ENCODE results near the gene SASH1.

SASH1 gene

DNA sequence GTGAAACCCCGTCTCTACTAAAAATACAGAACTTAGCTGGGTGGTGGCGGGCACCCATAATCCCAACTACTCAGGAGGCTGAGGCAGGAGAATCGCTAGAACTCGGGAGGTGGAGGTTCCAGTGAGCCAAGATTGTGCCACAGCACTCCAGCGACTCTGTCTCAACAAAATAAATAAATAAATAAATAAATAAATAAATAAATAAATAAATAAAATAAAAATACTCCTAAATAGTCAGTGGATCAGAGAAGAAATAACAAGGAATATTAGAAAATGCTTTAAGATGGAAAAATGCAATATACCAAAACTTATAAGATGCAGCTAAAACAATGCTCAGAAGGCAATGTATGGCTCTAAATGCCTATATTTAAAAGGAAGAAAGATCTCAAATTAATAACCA lies 39.0 kb upstream of the SASH1 start:
- Histone ChIP-seq H3K4me1 (ENCODE audit: control insufficient read depth, low read length) (no peaks in the 10 kb centered on the region), H3K9me2 (replicated peaks; ENCODE audit: control insufficient read depth, low read length) (no peaks in the 10 kb centered on the region), H3K27me3 (ENCODE audit: control insufficient read depth, low read length) (no peaks in the 10 kb centered on the region), H3K4me3 (ENCODE audit: low read length) (no peak overlapping the region), H3F3A (ENCODE audit: control insufficient read depth, insufficient read depth) (no peaks in the 10 kb centered on the region), H3K27ac (ENCODE audit: low read depth, low read length) (no peak overlapping the region), H3K4me2 (ENCODE audit: low read length) (no peak overlapping the region), H3K36me3 (ENCODE audit: control insufficient read depth, low read length) (no peaks in the 10 kb centered on the region), H3K79me2 (ENCODE audit: control insufficient read depth, low read length) (no peaks in the 10 kb centered on the region), H3K9me3 (ENCODE audit: control insufficient read depth, insufficient read depth, low read length) (no peaks in the 10 kb centered on the region), H4K20me1 (ENCODE audit: control insufficient read depth, insufficient read depth, low read depth, low read length) (no peaks in the 10 kb centered on the region)
- no peak for TF ChIP-seq EZH2phosphoT487 (IDR thresholded peaks at IDR 0.05; ENCODE audit: borderline replicate concordance, low read length)
- TF ChIP-seq, protein P1, sequence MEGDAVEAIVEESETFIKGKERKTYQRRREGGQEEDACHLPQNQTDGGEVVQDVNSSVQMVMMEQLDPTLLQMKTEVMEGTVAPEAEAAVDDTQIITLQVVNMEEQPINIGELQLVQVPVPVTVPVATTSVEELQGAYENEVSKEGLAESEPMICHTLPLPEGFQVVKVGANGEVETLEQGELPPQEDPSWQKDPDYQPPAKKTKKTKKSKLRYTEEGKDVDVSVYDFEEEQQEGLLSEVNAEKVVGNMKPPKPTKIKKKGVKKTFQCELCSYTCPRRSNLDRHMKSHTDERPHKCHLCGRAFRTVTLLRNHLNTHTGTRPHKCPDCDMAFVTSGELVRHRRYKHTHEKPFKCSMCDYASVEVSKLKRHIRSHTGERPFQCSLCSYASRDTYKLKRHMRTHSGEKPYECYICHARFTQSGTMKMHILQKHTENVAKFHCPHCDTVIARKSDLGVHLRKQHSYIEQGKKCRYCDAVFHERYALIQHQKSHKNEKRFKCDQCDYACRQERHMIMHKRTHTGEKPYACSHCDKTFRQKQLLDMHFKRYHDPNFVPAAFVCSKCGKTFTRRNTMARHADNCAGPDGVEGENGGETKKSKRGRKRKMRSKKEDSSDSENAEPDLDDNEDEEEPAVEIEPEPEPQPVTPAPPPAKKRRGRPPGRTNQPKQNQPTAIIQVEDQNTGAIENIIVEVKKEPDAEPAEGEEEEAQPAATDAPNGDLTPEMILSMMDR (IDR thresholded peaks at IDR 0.05; ENCODE audit: low read depth, low read length, poor library complexity, severe bottlenecking) = no peak

DNA sequence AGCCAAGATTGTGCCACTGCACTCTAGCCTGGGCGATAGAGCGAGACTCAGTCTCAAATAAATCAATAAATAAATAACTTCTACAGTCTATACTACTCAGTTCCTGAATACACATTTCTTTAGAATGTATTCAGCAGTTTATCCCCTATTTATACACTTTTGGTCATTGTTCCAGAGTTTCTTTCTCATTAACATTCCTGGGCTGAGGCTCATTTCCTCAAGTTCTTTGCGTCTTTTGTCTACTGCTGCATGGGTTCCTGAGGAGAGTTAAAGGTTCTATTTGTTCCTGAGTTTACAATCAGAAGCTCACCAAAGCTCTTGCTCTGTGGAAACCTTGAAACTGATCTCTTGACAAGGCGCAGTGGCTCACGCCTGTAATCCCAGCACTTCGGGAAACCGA lies 37.7 kb upstream of the SASH1 start:
- H3K4me1 ChIP-seq (ENCODE audit: control insufficient read depth, low read length) = no peaks in the 10 kb centered on the region
- no peaks in the 10 kb centered on the region for H3K9me2 ChIP-seq (replicated peaks; ENCODE audit: control insufficient read depth, low read length)

DNA sequence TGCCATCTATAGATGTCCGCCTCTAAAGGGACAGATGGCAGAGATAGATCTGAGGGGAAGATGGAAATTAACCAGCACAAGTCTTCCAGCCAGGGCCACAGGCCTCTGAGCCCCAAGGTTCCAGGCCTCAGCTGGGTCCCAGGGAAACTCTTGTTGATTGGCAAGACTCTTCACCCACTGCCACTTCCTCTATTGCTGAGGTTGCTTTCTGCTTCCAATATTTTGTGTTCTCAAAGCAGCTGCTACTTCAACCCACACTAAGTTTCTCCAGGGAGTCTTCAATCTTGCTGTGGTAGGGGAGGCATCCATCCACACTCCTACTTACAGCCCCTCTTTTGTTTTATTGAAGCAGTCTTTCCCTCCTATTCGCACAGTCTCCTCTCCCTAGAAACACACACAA lies 36.4 kb upstream of the SASH1 start:
- no peak overlapping the region for H3K4me3 ChIP-seq (ENCODE audit: low read length)
- H3K9me3 ChIP-seq (ENCODE audit: control insufficient read depth, insufficient read depth, low read length) = no peaks in the 10 kb centered on the region
- no peak overlapping the region for H3K27ac ChIP-seq (ENCODE audit: low read depth, low read length)
- no peaks in the 10 kb centered on the region for H4K20me1 ChIP-seq (ENCODE audit: control insufficient read depth, insufficient read depth, low read depth, low read length)
- H3K79me2 ChIP-seq (ENCODE audit: control insufficient read depth, low read length) = no peaks in the 10 kb centered on the region
- no peak overlapping the region for H3K4me2 ChIP-seq (ENCODE audit: low read length)
- no peaks in the 10 kb centered on the region for H3K9me2 ChIP-seq (replicated peaks; ENCODE audit: control insufficient read depth, low read length)
- TF ChIP-seq EZH2phosphoT487 (IDR thresholded peaks at IDR 0.05; ENCODE audit: borderline replicate concordance, low read length) = no peak
- TF ChIP-seq, protein P1 (IDR thresholded peaks at IDR 0.05; ENCODE audit: low read depth, low read length, poor library complexity, severe bottlenecking) = no peak
- H3K36me3 ChIP-seq (ENCODE audit: control insufficient read depth, low read length) = no peaks in the 10 kb centered on the region
- H3K27me3 ChIP-seq (ENCODE audit: control insufficient read depth, low read length) = no peaks in the 10 kb centered on the region
- H3K4me1 ChIP-seq (ENCODE audit: control insufficient read depth, low read length) = no peaks in the 10 kb centered on the region
- H3F3A ChIP-seq (ENCODE audit: control insufficient read depth, insufficient read depth) = no peaks in the 10 kb centered on the region

More for the DNA sequence above, 37.7 kb upstream of the SASH1 start:
- Histone ChIP-seq H3K79me2 (ENCODE audit: control insufficient read depth, low read length) (no peaks in the 10 kb centered on the region), H3K9me3 (ENCODE audit: control insufficient read depth, insufficient read depth, low read length) (no peaks in the 10 kb centered on the region), H4K20me1 (ENCODE audit: control insufficient read depth, insufficient read depth, low read depth, low read length) (no peaks in the 10 kb centered on the region), H3F3A (ENCODE audit: control insufficient read depth, insufficient read depth) (no peaks in the 10 kb centered on the region), H3K27me3 (ENCODE audit: control insufficient read depth, low read length) (no peaks in the 10 kb centered on the region), H3K36me3 (ENCODE audit: control insufficient read depth, low read length) (no peaks in the 10 kb centered on the region), H3K4me2 (ENCODE audit: low read length) (no peak overlapping the region), H3K27ac (ENCODE audit: low read depth, low read length) (no peak overlapping the region), H3K4me3 (ENCODE audit: low read length) (no peak overlapping the region)
- no peak for TF ChIP-seq EZH2phosphoT487 (IDR thresholded peaks at IDR 0.05; ENCODE audit: borderline replicate concordance, low read length)
- TF ChIP-seq, protein P1 (IDR thresholded peaks at IDR 0.05; ENCODE audit: low read depth, low read length, poor library complexity, severe bottlenecking) = no peak

DNA sequence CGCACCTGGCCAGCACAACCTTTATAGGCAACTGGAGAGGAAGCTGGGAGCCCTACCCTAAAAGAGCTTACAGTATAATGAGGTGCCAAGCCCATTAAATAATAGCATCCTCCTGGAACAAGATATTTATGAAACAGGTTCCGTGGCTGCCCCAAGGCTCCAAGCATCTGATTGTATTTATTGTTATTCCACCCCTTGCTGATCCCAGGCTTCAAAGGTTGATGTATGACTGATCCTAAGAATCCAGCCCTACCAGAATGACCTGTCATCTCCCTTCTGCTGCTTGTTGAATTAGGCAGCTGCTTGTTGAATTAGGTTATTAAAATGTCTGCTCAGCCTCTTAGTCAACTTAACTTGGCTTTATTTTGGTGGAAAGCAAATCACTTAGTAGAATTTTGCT lies 35.2 kb upstream of the SASH1 start:
- H3K36me3 ChIP-seq (ENCODE audit: control insufficient read depth, low read length) = no peaks in the 10 kb centered on the region
- no peak overlapping the region for H3K4me3 ChIP-seq (ENCODE audit: low read length)
- no peak overlapping the region for H3K27ac ChIP-seq (ENCODE audit: low read depth, low read length)
- TF ChIP-seq, protein P1 (IDR thresholded peaks at IDR 0.05; ENCODE audit: low read depth, low read length, poor library complexity, severe bottlenecking) = no peak
- TF ChIP-seq EZH2phosphoT487 (IDR thresholded peaks at IDR 0.05; ENCODE audit: borderline replicate concordance, low read length) = no peak
- no peaks in the 10 kb centered on the region for H3K9me3 ChIP-seq (ENCODE audit: control insufficient read depth, insufficient read depth, low read length)
- H3F3A ChIP-seq (ENCODE audit: control insufficient read depth, insufficient read depth) = no peaks in the 10 kb centered on the region
- no peaks in the 10 kb centered on the region for H3K79me2 ChIP-seq (ENCODE audit: control insufficient read depth, low read length)
- H3K4me1 ChIP-seq (ENCODE audit: control insufficient read depth, low read length) = no peaks in the 10 kb centered on the region
- H3K4me2 ChIP-seq (ENCODE audit: low read length) = no peak overlapping the region
- no peaks in the 10 kb centered on the region for H4K20me1 ChIP-seq (ENCODE audit: control insufficient read depth, insufficient read depth, low read depth, low read length)
- no peaks in the 10 kb centered on the region for H3K9me2 ChIP-seq (replicated peaks; ENCODE audit: control insufficient read depth, low read length)
- no peaks in the 10 kb centered on the region for H3K27me3 ChIP-seq (ENCODE audit: control insufficient read depth, low read length)

Data from DOHH2 (cell line).